Memory B cell (primary cell): Measurements from ENCODE around the gene GFER.
"Not testable (repeated sequence)": the region's sequence is repeated elsewhere in the genome, so short reads cannot be mapped to it uniquely, and the experiment has no call there.

Experiments
- ATAC-seq: fragments of 150-1000 bp; cut with Tn5 transposase; 2 replicates; pipeline ENCODE4 v1.10.0; 2021; ENCODE audit warnings: low read depth, mild to moderate bottlenecking, moderate library complexity
- DNase-seq, 2 donors: peaks; one replicate each; pipeline ENCODE4 v3.0.0; 2022; ENCODE audit warnings: low spot score in 2 of 2
- H3K27ac Mint-ChIP-seq: one replicate; pipeline ENCODE4 v1.8.0; 2022; ENCODE audit warnings: mild to moderate bottlenecking, moderate library complexity, mixed read lengths
- H3K27me3 Mint-ChIP-seq: one replicate; pipeline ENCODE4 v1.8.0; 2022; ENCODE audit warnings: mixed read lengths
- H3K36me3 Mint-ChIP-seq: one replicate; pipeline ENCODE4 v1.8.0; 2022; ENCODE audit warnings: mild to moderate bottlenecking, mixed read lengths
- H3K4me1 Mint-ChIP-seq: one replicate; pipeline ENCODE4 v1.8.0; 2022; ENCODE audit warnings: mixed read lengths
- H3K4me3 Mint-ChIP-seq: one replicate; pipeline ENCODE4 v1.8.0; 2022; ENCODE audit warnings: mild to moderate bottlenecking, moderate library complexity, mixed read lengths
- H3K9me3 Mint-ChIP-seq: one replicate; pipeline ENCODE4 v1.8.0; 2022; ENCODE audit warnings: mixed read lengths

The GFER gene

GRCh38 chr16:1962161-1963153, 21.5 kb upstream of the GFER start:
- Mint-ChIP-seq H3K27ac (peak overlapping the region; percentile 99), H3K4me3 (peak overlapping the region; percentile 95)
- not testable (repeated sequence) for H3K36me3 Mint-ChIP-seq

GRCh38 chr16:1963806-1964505, 20.0 kb upstream of the GFER start:
- peak overlapping the region; percentile 99 for H3K27ac Mint-ChIP-seq
- no peaks in the 10 kb centered on the region for H3K9me3 Mint-ChIP-seq
- H3K4me1 Mint-ChIP-seq = peaks cover 37% of the 10 kb centered on the region
- DNase-seq = no peak
- H3K36me3 Mint-ChIP-seq = peaks cover 9% of the 10 kb centered on the region
- ATAC-seq = no peak
- H3K4me3 Mint-ChIP-seq = peak overlapping the region; percentile 95
- no peaks in the 10 kb centered on the region for H3K27me3 Mint-ChIP-seq

More at GRCh38 chr16:1962161-1963153, 21.5 kb upstream of the GFER start:
- H3K9me3 Mint-ChIP-seq, H3K27me3 Mint-ChIP-seq, DNase-seq, ATAC-seq: not testable (repeated sequence)
- H3K4me1 Mint-ChIP-seq = peaks cover 39% of the 10 kb centered on the region

GRCh38 chr16:1964506-1965395, 19.2 kb upstream of the GFER start, which contains the start of gene RPS2:
RPS2 (minus strand) TSS chr16:1964826; CDS start chr16:1964625, 201 bp downstream.
- ATAC-seq (peak; percentile 93), DNase-seq (peak; percentile 99)
- Mint-ChIP-seq H3K9me3 (no peaks in the 10 kb centered on the region), H3K4me1 (peaks cover 33% of the 10 kb centered on the region), H3K4me3 (peak within 1 kb of the TSS; percentile 95), H3K27ac (peak within 1 kb of the TSS; percentile 99), H3K27me3 (no peaks in the 10 kb centered on the region), H3K36me3 (peaks cover 9% of the 10 kb centered on the region)

- ATAC-seq (no peak), DNase-seq (no peak)
- H3K27ac Mint-ChIP-seq = peak overlapping the region; percentile 99
- peaks cover 29% of the 10 kb centered on the region for H3K4me1 Mint-ChIP-seq
- H3K4me3 Mint-ChIP-seq = peak overlapping the region; percentile 95
- H3K9me3 Mint-ChIP-seq = no peaks in the 10 kb centered on the region
- H3K36me3 Mint-ChIP-seq = peaks cover 9% of the 10 kb centered on the region
- H3K27me3 Mint-ChIP-seq = no peaks in the 10 kb centered on the region
These were observed 18.5 kb upstream of the GFER start for GRCh38 chr16:1965396-1966001.

GRCh38 chr16:1966460-1966859, 17.5 kb upstream of the GFER start, which contains the start of gene RNF151:
RNF151 (plus strand) TSS chr16:1966856; CDS start chr16:1966882, 26 bp downstream.
- ATAC-seq (no peak), DNase-seq (no peak)
- Mint-ChIP-seq H3K27ac (peak within 1 kb of the TSS; percentile 99), H3K4me1 (peaks cover 26% of the 10 kb centered on the region), H3K9me3 (no peaks in the 10 kb centered on the region), H3K27me3 (no peaks in the 10 kb centered on the region), H3K4me3 (peak within 1 kb of the TSS; percentile 95), H3K36me3 (peaks cover 9% of the 10 kb centered on the region)

GRCh38 chr16:1968146-1968953, 15.6 kb upstream of the GFER start:
- Mint-ChIP-seq H3K4me3 (no peak overlapping the region), H3K27me3 (peaks cover 3% of the 10 kb centered on the region), H3K36me3 (peaks cover 8% of the 10 kb centered on the region), H3K9me3 (no peaks in the 10 kb centered on the region), H3K27ac (no peak overlapping the region), H3K4me1 (peaks cover 27% of the 10 kb centered on the region)
- DNase-seq (no peak), ATAC-seq (no peak)

- Mint-ChIP-seq H3K36me3 (peaks cover 18% of the 10 kb centered on the region), H3K4me3 (peak within 1 kb of the TSS; percentile 94), H3K4me1 (peaks cover 15% of the 10 kb centered on the region), H3K9me3 (no peaks in the 10 kb centered on the region), H3K27me3 (peaks cover 4% of the 10 kb centered on the region), H3K27ac (peak within 1 kb of the TSS; percentile 95)
- DNase-seq (peak; percentile 96 to 99), ATAC-seq (peak; percentile 98)
These were observed 12.1 kb upstream of the GFER start, which contains the start of gene TBL3 for GRCh38 chr16:1971796-1972489. TBL3 (plus strand) TSS chr16:1972053; CDS start chr16:1972165, 112 bp downstream.

GRCh38 chr16:1972490-1972877, 11.5 kb upstream of the GFER start:
- no peaks in the 10 kb centered on the region for H3K9me3 Mint-ChIP-seq
- peaks cover 22% of the 10 kb centered on the region for H3K36me3 Mint-ChIP-seq
- peak overlapping the region; percentile 95 for H3K27ac Mint-ChIP-seq
- H3K27me3 Mint-ChIP-seq = peaks cover 4% of the 10 kb centered on the region
- H3K4me1 Mint-ChIP-seq = peaks cover 15% of the 10 kb centered on the region
- ATAC-seq (no peak), DNase-seq (peak in 1 of 2 donors; percentile 18)
- peak overlapping the region; percentile 94 for H3K4me3 Mint-ChIP-seq

GRCh38 chr16:1973461-1974156, 10.4 kb upstream of the GFER start:
- H3K27ac Mint-ChIP-seq = peak overlapping the region; percentile 77

GRCh38 chr16:1974157-1975070, 9.6 kb upstream of the GFER start:
- Mint-ChIP-seq H3K4me1 (peaks cover 15% of the 10 kb centered on the region), H3K27ac (no peak overlapping the region), H3K36me3 (peaks cover 30% of the 10 kb centered on the region), H3K9me3 (no peaks in the 10 kb centered on the region), H3K27me3 (peaks cover 5% of the 10 kb centered on the region), H3K4me3 (peak overlapping the region; percentile 50)
- DNase-seq = no peak
- ATAC-seq = no peak

More at GRCh38 chr16:1973461-1974156, 10.4 kb upstream of the GFER start:
- Mint-ChIP-seq H3K9me3 (no peaks in the 10 kb centered on the region), H3K36me3 (peaks cover 27% of the 10 kb centered on the region), H3K4me3 (no peak overlapping the region), H3K4me1 (peaks cover 15% of the 10 kb centered on the region), H3K27me3 (peaks cover 5% of the 10 kb centered on the region)
- no peak for DNase-seq
- no peak for ATAC-seq
